HepG2 (cell line): Measurements from ENCODE around the gene UBE2M.

Experiments used
- HMG20B ChIP-seq: conservative IDR thresholded peaks from 2 replicates; pipeline ENCODE4 v1.6.1; 2016; ENCODE audit warnings: missing genetic modification reagents, missing compliant biosample characterization
- MAZ ChIP-seq, 2 experiments: sonication (generic) in 1 of 2; formaldehyde crosslinking in 1 of 2; IDR thresholded peaks; 2 replicates each; pipeline versions ENCODE4 v1.5.0 to v1.6.1; 2012 to 2020; ENCODE audit warnings: low read depth in 2 of 2, mild to moderate bottlenecking in 2 of 2, borderline replicate concordance in 1 of 2, improper control_type of control experiment in 1 of 2, low read length in 1 of 2, missing genetic modification reagents in 1 of 2, moderate library complexity in 1 of 2
- MLLT10 ChIP-seq: sonication (generic); formaldehyde crosslinking; IDR thresholded peaks from 2 replicates; pipeline ENCODE4 v1.4.0; 2020; ENCODE audit warnings: missing genetic modification reagents
- NFIC ChIP-seq: IDR thresholded peaks from 2 replicates; pipeline ENCODE4 v1.6.1; 2012; ENCODE audit warnings: mild to moderate bottlenecking, low read length, inconsistent platforms
- TARDBP ChIP-seq: sonication (generic); formaldehyde crosslinking; IDR thresholded peaks from 2 replicates; pipeline ENCODE4 v1.8.0; 2022; ENCODE audit warnings: mild to moderate bottlenecking, missing genetic modification reagents
- TF ChIP-seq, protein P1 (sequence below): sonication (generic); formaldehyde crosslinking; conservative IDR thresholded peaks from 2 replicates; pipeline ENCODE4 v1.4.0; 2020; ENCODE audit warnings: missing genetic modification reagents

DNA sequence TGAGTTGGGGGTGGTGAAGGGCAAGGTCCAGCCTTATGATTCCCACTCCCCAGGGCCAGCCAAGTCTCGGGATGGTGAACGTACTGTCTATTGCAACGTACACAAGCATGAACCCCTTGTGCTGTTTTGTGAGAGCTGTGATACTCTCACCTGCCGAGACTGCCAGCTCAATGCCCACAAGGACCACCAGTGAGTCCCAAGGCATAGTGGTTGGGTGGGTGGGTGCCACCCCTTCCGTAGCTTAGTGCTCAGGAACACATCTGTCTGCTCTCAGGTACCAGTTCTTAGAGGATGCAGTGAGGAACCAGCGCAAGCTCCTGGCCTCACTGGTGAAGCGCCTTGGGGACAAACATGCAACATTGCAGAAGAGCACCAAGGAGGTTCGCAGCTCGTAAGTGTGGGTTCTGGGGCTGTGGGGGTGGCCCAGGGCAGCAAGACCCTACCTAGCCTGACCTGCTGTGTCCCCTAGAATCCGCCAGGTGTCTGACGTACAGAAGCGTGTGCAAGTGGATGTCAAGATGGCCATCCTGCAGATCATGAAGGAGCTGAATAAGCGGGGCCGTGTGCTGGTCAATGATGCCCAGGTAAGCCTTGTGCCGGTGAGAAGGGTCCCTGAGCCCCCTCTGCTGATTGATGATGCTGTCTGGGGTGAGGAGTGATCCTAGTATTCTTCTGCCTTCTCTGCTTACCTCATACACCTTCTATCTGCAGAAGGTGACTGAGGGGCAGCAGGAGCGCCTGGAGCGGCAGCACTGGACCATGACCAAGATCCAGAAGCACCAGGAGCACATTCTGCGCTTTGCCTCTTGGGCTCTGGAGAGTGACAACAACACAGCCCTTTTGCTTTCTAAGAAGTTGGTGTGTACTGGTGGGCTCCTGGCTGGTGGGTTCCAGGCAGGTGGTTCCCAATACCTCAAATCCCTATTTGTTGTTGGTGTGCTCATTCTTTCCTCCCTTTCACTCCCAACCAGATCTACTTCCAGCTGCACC, 10.8 kb downstream of the UBE2M start:
- TF ChIP-seq, protein P1, sequence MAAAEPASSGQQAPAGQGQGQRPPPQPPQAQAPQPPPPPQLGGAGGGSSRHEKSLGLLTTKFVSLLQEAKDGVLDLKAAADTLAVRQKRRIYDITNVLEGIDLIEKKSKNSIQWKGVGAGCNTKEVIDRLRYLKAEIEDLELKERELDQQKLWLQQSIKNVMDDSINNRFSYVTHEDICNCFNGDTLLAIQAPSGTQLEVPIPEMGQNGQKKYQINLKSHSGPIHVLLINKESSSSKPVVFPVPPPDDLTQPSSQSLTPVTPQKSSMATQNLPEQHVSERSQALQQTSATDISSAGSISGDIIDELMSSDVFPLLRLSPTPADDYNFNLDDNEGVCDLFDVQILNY (CRISPR knock-in tag): no peak
- no peak for TF ChIP-seq MLLT10 (CRISPR knock-in tag)
- TF ChIP-seq NFIC: no peak
- TF ChIP-seq TARDBP: no peak
- no peak for TF ChIP-seq HMG20B
- no peak for TF ChIP-seq MAZ (IDR thresholded peaks at IDR 0.05; ENCODE audit: borderline replicate concordance, low read depth, low read length)
- TF ChIP-seq MAZ (CRISPR knock-in tag; IDR thresholded peaks at IDR 0.05; ENCODE audit: low read depth): no peak
